Muscle of arm (tissue), 14 donors: Measurements from ENCODE around the gene GDA. TPM values are rescaled to one million over a fixed set of nuclear protein-coding genes. Genes with fewer than 3 reads are reported as not detected.

Experiments used
- DNase-seq: peaks from one replicate; pipeline ENCODE4 v3.0.0-alpha.2; 2013
- long read RNA-seq, 11 donors: transcript quantifications; one replicate each; lab custom pipeline, GENCODE V29; 2026
- polyA plus RNA-seq, 12 donors: library from polyadenylated mRNA; unstranded; fragments of 120-200 nt; gene quantifications; one replicate each; pipeline ENCODE4 v1.2.1, GENCODE V29; 2013; ENCODE audit not compliant: insufficient read length in 12 of 12

The GDA gene
- 1 to 10 TPM in 4 of 12 donors, under 1 TPM in 7, not detected in 1; 0.32 to 3.1 (median 0.66) TPM for polyA plus RNA-seq
- long read RNA-seq, donor 1, full-length matches to known transcripts: 5 of 17 reads
- long read RNA-seq, donor 1, partial matches to known transcripts: 12 of 17 reads
- long read RNA-seq, donor 1, other reads (novel, unspliced or antisense): 0 of 17 reads
- long read RNA-seq, donor 2: 0 reads
- long read RNA-seq, donor 3: 0 reads
- long read RNA-seq, donor 4: 0 reads
- long read RNA-seq, donor 5: 0 reads
- long read RNA-seq, donor 6: 0 reads
- long read RNA-seq, donor 7: 0 reads
- long read RNA-seq, donor 8: 0 reads
- long read RNA-seq, donor 9: 0 reads
- long read RNA-seq, donor 10: 0 reads
- long read RNA-seq, donor 11: 0 reads

- DNase-seq: no peak
Observed at GRCh38 chr9:72149231-72149975, at the start of gene GDA. TSS of gene GDA (plus strand) at chr9:72149440. CDS start at chr9:72149560, 120 bp downstream.

GRCh38 chr9:72102520-72102919, 46.7 kb upstream of the GDA start:
- DNase-seq: no peak

- DNase-seq: no peak
Observed at GRCh38 chr9:72113056-72113455, 36.2 kb upstream of the GDA start.

GRCh38 chr9:72119853-72120252, 29.4 kb upstream of the GDA start:
- no peak for DNase-seq

- no peak for DNase-seq
Observed at GRCh38 chr9:72124947-72125346, 24.3 kb upstream of the GDA start.

- no peak for DNase-seq
Observed at GRCh38 chr9:72127753-72128152, 21.5 kb upstream of the GDA start.

- DNase-seq: no peak
Observed at GRCh38 chr9:72128526-72128925, 20.7 kb upstream of the GDA start.

- DNase-seq: no peak
Observed at GRCh38 chr9:72129271-72130156, 19.7 kb upstream of the GDA start.

GRCh38 chr9:72130321-72130720, 18.9 kb upstream of the GDA start:
- no peak for DNase-seq

- DNase-seq: no peak
Observed at GRCh38 chr9:72131206-72131605, 18.0 kb upstream of the GDA start.

- no peak for DNase-seq
Observed at GRCh38 chr9:72132052-72132451, 17.2 kb upstream of the GDA start.

GRCh38 chr9:72133365-72134035, 15.7 kb upstream of the GDA start:
- DNase-seq: no peak

GRCh38 chr9:72134801-72135200, 14.4 kb upstream of the GDA start:
- no peak for DNase-seq

GRCh38 chr9:72137697-72138365, 11.4 kb upstream of the GDA start:
- DNase-seq: no peak

GRCh38 chr9:72139226-72139625, 10.0 kb upstream of the GDA start:
- no peak for DNase-seq

- no peak for DNase-seq
Observed at GRCh38 chr9:72140586-72140985, 8.7 kb upstream of the GDA start.

GRCh38 chr9:72141484-72141883, 7.8 kb upstream of the GDA start:
- DNase-seq: no peak

- DNase-seq: no peak
Observed at GRCh38 chr9:72144756-72145492, 4.3 kb upstream of the GDA start.

GRCh38 chr9:72145733-72146505, 3.3 kb upstream of the GDA start:
- DNase-seq: no peak

- DNase-seq: no peak
Observed at GRCh38 chr9:72147676-72148075, 1.6 kb upstream of the GDA start.
